22Rv1 (cell line): ENCODE results near the gene TAF9B.

Source experiments
- ZFX ChIP-seq: fragments of 450-650 bp; IDR thresholded peaks from 2 replicates; pipeline ENCODE4 v1.6.1; 2017; ENCODE audit warnings: antibody characterized with exemption, borderline replicate concordance
- TF ChIP-seq, protein P1 (sequence below): fragments of 450-650 bp; IDR thresholded peaks from 2 replicates; pipeline ENCODE4 v1.5.1; 2017; ENCODE audit warnings: mild to moderate bottlenecking

DNA sequence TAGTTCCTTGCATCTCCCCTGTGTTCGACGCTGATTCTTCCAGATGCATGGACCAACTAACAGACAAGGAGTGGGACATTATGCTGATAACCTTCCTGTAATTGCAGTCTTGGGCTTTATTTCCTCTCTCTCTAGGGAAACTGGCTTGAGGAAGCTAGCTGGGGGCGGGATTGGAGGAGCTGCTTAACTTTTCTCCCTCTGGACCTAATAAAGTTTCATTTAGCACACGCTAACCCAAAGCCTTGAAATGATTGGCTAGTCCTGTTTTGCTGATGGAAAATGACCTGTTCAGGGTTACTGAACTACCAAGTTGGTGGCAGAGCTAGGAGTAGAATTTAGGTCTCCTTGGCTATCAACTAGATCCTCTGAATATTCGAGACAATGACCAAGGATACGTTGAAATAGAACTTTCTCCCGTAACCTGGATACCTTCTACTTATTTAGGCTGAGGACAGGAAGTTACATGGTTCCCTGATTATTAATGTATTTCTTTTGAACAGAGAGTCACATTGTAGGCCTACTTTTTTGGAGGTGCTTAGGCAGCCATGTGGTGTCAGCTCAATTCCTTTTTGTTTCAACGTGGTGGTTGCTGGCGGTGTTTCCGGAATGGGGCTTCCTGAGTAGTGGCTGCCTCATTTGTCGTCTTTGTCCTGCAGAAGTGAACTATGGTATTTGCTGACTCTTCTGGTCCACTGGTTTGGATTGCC is 33.4 kb downstream of the TAF9B start:
- TF ChIP-seq, protein P1, sequence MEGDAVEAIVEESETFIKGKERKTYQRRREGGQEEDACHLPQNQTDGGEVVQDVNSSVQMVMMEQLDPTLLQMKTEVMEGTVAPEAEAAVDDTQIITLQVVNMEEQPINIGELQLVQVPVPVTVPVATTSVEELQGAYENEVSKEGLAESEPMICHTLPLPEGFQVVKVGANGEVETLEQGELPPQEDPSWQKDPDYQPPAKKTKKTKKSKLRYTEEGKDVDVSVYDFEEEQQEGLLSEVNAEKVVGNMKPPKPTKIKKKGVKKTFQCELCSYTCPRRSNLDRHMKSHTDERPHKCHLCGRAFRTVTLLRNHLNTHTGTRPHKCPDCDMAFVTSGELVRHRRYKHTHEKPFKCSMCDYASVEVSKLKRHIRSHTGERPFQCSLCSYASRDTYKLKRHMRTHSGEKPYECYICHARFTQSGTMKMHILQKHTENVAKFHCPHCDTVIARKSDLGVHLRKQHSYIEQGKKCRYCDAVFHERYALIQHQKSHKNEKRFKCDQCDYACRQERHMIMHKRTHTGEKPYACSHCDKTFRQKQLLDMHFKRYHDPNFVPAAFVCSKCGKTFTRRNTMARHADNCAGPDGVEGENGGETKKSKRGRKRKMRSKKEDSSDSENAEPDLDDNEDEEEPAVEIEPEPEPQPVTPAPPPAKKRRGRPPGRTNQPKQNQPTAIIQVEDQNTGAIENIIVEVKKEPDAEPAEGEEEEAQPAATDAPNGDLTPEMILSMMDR = no peak
- no peak for TF ChIP-seq ZFX
